ENCODE measurements around the gene CAMTA1.

The CAMTA1 gene

GRCh38 chr1:7383671-7384520, 598.6 kb downstream of the CAMTA1 start:
- DNase-seq (ENCODE audit: low read depth in 2 of 2): no peak

GRCh38 chr1:7384679-7385078, 599.4 kb downstream of the CAMTA1 start:
- DNase-seq (ENCODE audit: low read depth in 2 of 2): no peak

GRCh38 chr1:7385471-7386225, 600.4 kb downstream of the CAMTA1 start:
- no peak for DNase-seq (ENCODE audit: low read depth in 2 of 2)

GRCh38 chr1:7386226-7387052, 601.2 kb downstream of the CAMTA1 start:
- DNase-seq (ENCODE audit: low read depth in 2 of 2): no peak

GRCh38 chr1:7387053-7387927, 602.0 kb downstream of the CAMTA1 start:
- DNase-seq (ENCODE audit: low read depth in 2 of 2): no peak

- DNase-seq (ENCODE audit: low read depth in 2 of 2): no peak
Measured at GRCh38 chr1:7388141-7388487, 602.9 kb downstream of the CAMTA1 start.

GRCh38 chr1:7388488-7389185, 603.4 kb downstream of the CAMTA1 start:
- DNase-seq (ENCODE audit: low read depth in 2 of 2): no peak

- DNase-seq (ENCODE audit: low read depth in 2 of 2): no peak
Measured at GRCh38 chr1:7389201-7389905, 604.1 kb downstream of the CAMTA1 start.

GRCh38 chr1:7389906-7390603, 604.8 kb downstream of the CAMTA1 start:
- no peak for DNase-seq (ENCODE audit: low read depth in 2 of 2)

GRCh38 chr1:7390604-7391000, 605.3 kb downstream of the CAMTA1 start:
- no peak for DNase-seq (ENCODE audit: low read depth in 2 of 2)

GRCh38 chr1:7393136-7393535, 607.9 kb downstream of the CAMTA1 start:
- DNase-seq (ENCODE audit: low read depth in 2 of 2): no peak

- no peak for DNase-seq (ENCODE audit: low read depth in 2 of 2)
Measured at GRCh38 chr1:7395251-7395650, 610.0 kb downstream of the CAMTA1 start.

GRCh38 chr1:7398982-7399381, 613.7 kb downstream of the CAMTA1 start:
- no peak for DNase-seq (ENCODE audit: low read depth in 2 of 2)

GRCh38 chr1:7399514-7400125, 614.4 kb downstream of the CAMTA1 start:
- DNase-seq (ENCODE audit: low read depth in 2 of 2): no peak

GRCh38 chr1:7400566-7400965, 615.3 kb downstream of the CAMTA1 start:
- no peak for DNase-seq (ENCODE audit: low read depth in 2 of 2)

- DNase-seq (ENCODE audit: low read depth in 2 of 2): no peak
Measured at GRCh38 chr1:7401814-7402547, 616.7 kb downstream of the CAMTA1 start.

GRCh38 chr1:7402548-7402850, 617.2 kb downstream of the CAMTA1 start:
- no peak for DNase-seq (ENCODE audit: low read depth in 2 of 2)

GRCh38 chr1:7403265-7404045, 618.2 kb downstream of the CAMTA1 start:
- DNase-seq (ENCODE audit: low read depth in 2 of 2): no peak
